A673 (cell line): Measurements from ENCODE around the gene PHF24. TPM values are rescaled to one million over a fixed set of nuclear protein-coding genes. Genes with fewer than 3 reads are reported as not detected.

ENCODE experiments used
- BruUV-seq: library from RNA; stranded (reverse); fragments of 400-500 nt; replicated peaks from 2 replicates; lab custom pipeline; 2021; lab: Mats Ljungman, UMichigan
- CTCF ChIA-PET: fragments of 300-600 bp; sonication (Branson Sonifier 250); formaldehyde crosslinking; loops from one replicate; lab custom pipeline; 2022; ENCODE audit warnings: antibody characterized with exemption; lab: Charles Lee
- POLR2A ChIA-PET: fragments of 300-600 bp; sonication (Branson Sonifier 250); formaldehyde crosslinking; loops from one replicate; lab custom pipeline; 2022; ENCODE audit warnings: antibody characterized with exemption; ENCODE audit not compliant: low non-redundant PET; lab: Charles Lee
- DNase-seq: peaks from one replicate; pipeline ENCODE4 v3.0.0-alpha.2; 2015; ENCODE audit warnings: low spot score
- H3K27ac ChIP-seq: fragments of 200-600 bp; sonication (generic); 2 replicates; pipeline ENCODE4 v1.5.1; 2016; ENCODE audit warnings: mixed run types, low read depth, mild to moderate bottlenecking, mixed read lengths, antibody characterized with exemption, low read length; ENCODE audit not compliant: poor library complexity, severe bottlenecking
- H3K27me3 ChIP-seq: fragments of 200-600 bp; sonication (generic); replicated peaks from 2 replicates; pipeline ENCODE4 v1.6.1; 2017; ENCODE audit warnings: mixed run types, low read depth, mild to moderate bottlenecking, mixed read lengths, antibody characterized with exemption, low read length; ENCODE audit not compliant: insufficient read depth, poor library complexity
- H3K36me3 ChIP-seq: fragments of 200-600 bp; sonication (generic); 2 replicates; pipeline ENCODE4 v1.6.1; 2016; ENCODE audit warnings: mixed run types, mild to moderate bottlenecking, mixed read lengths, antibody characterized with exemption, low read length; ENCODE audit not compliant: insufficient read depth, poor library complexity, severe bottlenecking
- H3K4me1 ChIP-seq: fragments of 200-600 bp; sonication (generic); 2 replicates; pipeline ENCODE4 v1.6.1; 2017; ENCODE audit warnings: mixed run types, mild to moderate bottlenecking, mixed read lengths, antibody characterized with exemption, low read length; ENCODE audit not compliant: insufficient read depth, poor library complexity, severe bottlenecking
- H3K4me3 ChIP-seq: fragments of 200-600 bp; sonication (generic); 2 replicates; pipeline ENCODE4 v1.5.1; 2016; ENCODE audit warnings: low read depth, mixed run types, mild to moderate bottlenecking, mixed read lengths, low read length; ENCODE audit not compliant: poor library complexity, severe bottlenecking
- H3K9me3 ChIP-seq: fragments of 200-600 bp; sonication (generic); 2 replicates; pipeline ENCODE4 v1.6.1; 2016; ENCODE audit warnings: mixed run types, low read depth, mild to moderate bottlenecking, mixed read lengths, antibody characterized with exemption, low read length; ENCODE audit not compliant: poor library complexity, severe bottlenecking
- EZH2 ChIP-seq: fragments of 200-600 bp; sonication (generic); IDR thresholded peaks from 2 replicates; pipeline ENCODE4 v1.6.1; 2017; ENCODE audit warnings: borderline replicate concordance, low read depth, mild to moderate bottlenecking, mixed read lengths, antibody characterized with exemption, low read length; ENCODE audit not compliant: poor library complexity, severe bottlenecking
- intact Hi-C: fragments of 100-400 bp; cut with micrococcal nuclease; formaldehyde crosslinking; loops from one replicate; pipeline ENCODE4 v1.10.0; 2022; ENCODE audit not compliant: unreplicated experiment
- total RNA-seq: library from RNA; stranded (reverse); gene quantifications from 2 replicates; pipeline ENCODE4 v1.2.3, GENCODE V29; 2021
- TF ChIP-seq, protein P1 (sequence below): fragments of 300-800, 200-600 bp; sonication (generic); conservative IDR thresholded peaks from 2 replicates; pipeline ENCODE4 v1.5.1; 2017; ENCODE audit warnings: low read depth, mild to moderate bottlenecking, antibody characterized with exemption, low read length, moderate library complexity, mixed read lengths

Gene PHF24
- total RNA-seq, 1 experiment from 2014 or later = 0.13 TPM

DNA sequence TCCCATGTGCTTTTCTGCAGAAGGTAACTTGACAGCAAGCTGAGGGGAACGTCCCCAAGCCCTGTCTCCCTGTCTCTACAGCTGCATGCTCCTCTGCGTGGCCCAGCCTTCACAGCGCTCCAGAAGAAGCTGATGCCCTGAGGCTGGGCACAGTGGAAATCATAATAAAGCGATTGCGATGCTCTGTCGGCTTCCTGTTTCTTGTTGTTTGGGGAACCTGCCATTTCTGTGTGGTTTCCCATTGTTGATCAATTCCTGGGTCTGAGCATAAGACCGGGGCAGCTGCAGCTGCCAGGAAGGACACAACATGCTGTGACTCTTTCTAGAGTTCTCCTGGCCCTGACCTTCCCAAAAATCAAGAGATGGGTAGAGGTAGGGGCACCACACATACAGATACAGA is 24.3 kb downstream of the PHF24 start:
- peaks cover 14% of the 10 kb centered on the region for H3K4me1 ChIP-seq
- no peaks in the 10 kb centered on the region for H3K9me3 ChIP-seq
- BruUV-seq = no TSS peak
- ChIA-PET CTCF (no interaction called here), POLR2A (no interaction called here)
- TF ChIP-seq EZH2 = no peak
- TF ChIP-seq, protein P1, sequence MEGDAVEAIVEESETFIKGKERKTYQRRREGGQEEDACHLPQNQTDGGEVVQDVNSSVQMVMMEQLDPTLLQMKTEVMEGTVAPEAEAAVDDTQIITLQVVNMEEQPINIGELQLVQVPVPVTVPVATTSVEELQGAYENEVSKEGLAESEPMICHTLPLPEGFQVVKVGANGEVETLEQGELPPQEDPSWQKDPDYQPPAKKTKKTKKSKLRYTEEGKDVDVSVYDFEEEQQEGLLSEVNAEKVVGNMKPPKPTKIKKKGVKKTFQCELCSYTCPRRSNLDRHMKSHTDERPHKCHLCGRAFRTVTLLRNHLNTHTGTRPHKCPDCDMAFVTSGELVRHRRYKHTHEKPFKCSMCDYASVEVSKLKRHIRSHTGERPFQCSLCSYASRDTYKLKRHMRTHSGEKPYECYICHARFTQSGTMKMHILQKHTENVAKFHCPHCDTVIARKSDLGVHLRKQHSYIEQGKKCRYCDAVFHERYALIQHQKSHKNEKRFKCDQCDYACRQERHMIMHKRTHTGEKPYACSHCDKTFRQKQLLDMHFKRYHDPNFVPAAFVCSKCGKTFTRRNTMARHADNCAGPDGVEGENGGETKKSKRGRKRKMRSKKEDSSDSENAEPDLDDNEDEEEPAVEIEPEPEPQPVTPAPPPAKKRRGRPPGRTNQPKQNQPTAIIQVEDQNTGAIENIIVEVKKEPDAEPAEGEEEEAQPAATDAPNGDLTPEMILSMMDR = no peak
- no peaks in the 10 kb centered on the region for H3K36me3 ChIP-seq
- H3K4me3 ChIP-seq = no peak overlapping the region
- H3K27me3 ChIP-seq = no peaks in the 10 kb centered on the region
- no peak overlapping the region for H3K27ac ChIP-seq
- intact Hi-C loops = no loop called here
- no peak for DNase-seq

- no peaks in the 10 kb centered on the region for H3K36me3 ChIP-seq
- intact Hi-C loops = no loop called here
- H3K4me3 ChIP-seq = no peak overlapping the region
- POLR2A ChIA-PET = no interaction called here
- TF ChIP-seq, protein P1 = no peak
- TF ChIP-seq EZH2 = no peak
- CTCF ChIA-PET = interaction anchor here (2.1 to 3.4 kb wide), 2 partner anchors 11 to 84 kb away, joined by 7 to 43 read pairs; no protein-coding TSS in a partner anchor
- H3K27ac ChIP-seq = no peak overlapping the region
- H3K9me3 ChIP-seq = no peaks in the 10 kb centered on the region
- no peak for DNase-seq
- no peaks in the 10 kb centered on the region for H3K27me3 ChIP-seq
- H3K4me1 ChIP-seq = peaks cover 22% of the 10 kb centered on the region
- BruUV-seq = no TSS peak
Measured at GRCh38 chr9:34983209-34983608, 25.1 kb downstream of the PHF24 start.

GRCh38 chr9:34984049-34984448 is 26.0 kb downstream of the PHF24 start:
- intact Hi-C loops = loop anchor here (2.0 kb wide), 2 partner anchors 85 to 223 kb away; no protein-coding TSS in a partner anchor
- BruUV-seq = no TSS peak
- POLR2A ChIA-PET = no interaction called here

More at GRCh38 chr9:34984049-34984448, 26.0 kb downstream of the PHF24 start:
- DNase-seq = peak; percentile 55
- H3K4me1 ChIP-seq = peaks cover 30% of the 10 kb centered on the region
- no peak overlapping the region for H3K27ac ChIP-seq
- no peaks in the 10 kb centered on the region for H3K27me3 ChIP-seq
- H3K9me3 ChIP-seq = no peaks in the 10 kb centered on the region
- TF ChIP-seq EZH2 = no peak
- TF ChIP-seq, protein P1 = no peak
- H3K4me3 ChIP-seq = no peak overlapping the region
- no peaks in the 10 kb centered on the region for H3K36me3 ChIP-seq
- CTCF ChIA-PET = interaction anchor here (1.1 to 3.4 kb wide), 3 partner anchors 10 to 85 kb away, joined by 3 to 43 read pairs (median 7); no protein-coding TSS in a partner anchor
